Measurements from ENCODE around the gene G0S2.
"Not testable (repeated sequence)": the region's sequence is repeated elsewhere in the genome, so short reads cannot be mapped to it uniquely, and the experiment has no call there.

The G0S2 gene

DNA sequence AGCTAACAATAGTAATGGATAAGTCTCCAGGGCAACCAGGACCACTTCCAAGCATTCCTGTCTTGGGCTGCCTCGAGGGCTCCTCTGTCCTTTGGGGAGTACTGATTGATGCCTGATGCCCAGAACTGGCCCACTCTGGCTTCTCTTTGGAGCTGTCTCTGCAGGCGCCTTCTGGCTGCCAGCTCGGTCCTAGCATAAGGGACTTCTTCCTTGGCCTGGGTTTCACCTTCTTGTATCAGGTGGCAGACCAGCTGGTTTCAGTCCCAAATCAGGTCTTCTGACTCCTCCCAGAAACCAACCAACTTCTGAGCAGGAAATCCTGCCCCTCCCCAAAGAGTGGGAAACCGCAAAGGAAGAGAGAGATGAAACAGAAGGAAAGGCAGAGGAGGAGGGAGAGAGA lies 10.6 kb downstream of the G0S2 start:
- no peak for DNase-seq

DNA sequence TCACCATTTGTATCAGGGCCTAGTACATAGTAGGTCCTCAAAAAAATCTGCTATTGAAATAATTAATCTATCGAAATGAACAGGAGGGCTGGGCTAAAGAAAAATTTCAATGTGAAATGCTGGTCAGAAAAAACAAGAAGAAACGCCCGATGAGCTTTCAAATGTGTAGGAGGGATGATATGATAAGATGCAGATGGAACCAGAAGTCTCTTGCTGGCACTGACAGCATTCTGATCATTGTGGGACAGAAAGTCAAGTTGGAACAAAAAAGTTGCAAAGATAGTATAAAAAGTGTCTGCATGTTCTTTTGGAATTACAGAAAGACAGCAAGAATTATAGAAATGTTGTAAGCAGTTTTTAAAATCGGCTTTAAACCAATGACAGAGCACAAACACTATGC lies 11.1 kb downstream of the G0S2 start:
- no peak for DNase-seq

DNA sequence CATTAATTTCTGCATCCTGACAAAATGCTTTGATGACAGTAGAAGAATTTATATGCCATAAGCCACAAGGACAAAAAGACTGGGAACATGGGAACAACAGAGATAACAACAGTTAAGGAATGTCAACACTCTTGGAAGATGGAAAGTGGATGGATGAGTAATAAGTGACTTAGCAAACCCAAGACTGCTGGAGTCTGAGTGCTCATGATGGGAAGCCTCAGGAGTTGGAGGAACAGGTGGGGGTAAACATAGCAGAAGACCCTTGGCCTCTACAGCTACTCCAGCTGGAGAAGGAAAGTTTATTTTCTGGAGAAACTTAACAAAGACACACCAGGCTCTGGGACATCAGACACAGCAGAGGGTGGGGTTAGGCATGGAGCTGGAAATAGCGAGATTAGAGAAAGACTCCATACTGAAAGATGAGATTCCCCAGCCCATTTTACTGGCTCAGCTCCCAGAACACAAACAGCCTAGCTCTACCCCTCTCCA lies 13.6 kb downstream of the G0S2 start:
- DNase-seq, result peak; percentile 62

DNA sequence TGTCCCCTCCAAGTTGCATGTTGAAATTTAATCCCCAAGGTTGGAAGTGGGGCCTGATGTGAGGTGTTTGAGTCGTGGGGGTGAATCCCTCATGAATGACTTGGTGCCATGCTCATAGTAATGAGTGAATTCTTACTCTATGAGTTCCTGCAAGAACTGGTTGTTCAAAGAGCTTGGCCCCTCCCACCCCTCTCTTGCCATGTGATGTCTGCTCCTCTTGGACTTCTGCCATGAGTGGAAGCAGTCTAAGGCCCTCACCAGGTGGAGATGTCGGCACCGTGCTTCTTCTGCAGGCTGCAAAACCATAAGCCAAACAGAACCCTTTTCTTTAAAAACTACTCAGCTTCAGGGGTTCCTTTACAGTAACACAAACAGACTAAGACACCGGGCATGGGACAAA lies 14.3 kb downstream of the G0S2 start:
- no peak for DNase-seq

DNA sequence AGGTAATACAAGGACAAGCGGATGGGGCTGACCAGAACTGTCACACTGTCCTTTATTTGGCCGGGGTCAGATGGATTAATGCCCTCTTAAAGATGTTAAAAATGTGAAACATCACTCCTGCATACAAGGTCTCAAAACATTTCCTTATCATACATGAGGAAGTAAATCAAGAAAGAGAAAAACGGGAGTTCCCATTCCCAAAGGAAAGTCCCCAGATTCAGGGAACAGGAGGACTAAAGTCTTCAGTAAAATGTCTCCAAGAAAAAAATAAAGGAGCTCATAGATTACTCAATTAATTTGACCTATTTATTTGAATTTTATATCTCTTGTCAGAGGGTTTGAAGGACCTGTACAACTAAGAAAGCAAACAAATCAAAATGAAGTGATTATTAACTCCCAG lies 16.0 kb downstream of the G0S2 start:
- no peak for DNase-seq

DNA sequence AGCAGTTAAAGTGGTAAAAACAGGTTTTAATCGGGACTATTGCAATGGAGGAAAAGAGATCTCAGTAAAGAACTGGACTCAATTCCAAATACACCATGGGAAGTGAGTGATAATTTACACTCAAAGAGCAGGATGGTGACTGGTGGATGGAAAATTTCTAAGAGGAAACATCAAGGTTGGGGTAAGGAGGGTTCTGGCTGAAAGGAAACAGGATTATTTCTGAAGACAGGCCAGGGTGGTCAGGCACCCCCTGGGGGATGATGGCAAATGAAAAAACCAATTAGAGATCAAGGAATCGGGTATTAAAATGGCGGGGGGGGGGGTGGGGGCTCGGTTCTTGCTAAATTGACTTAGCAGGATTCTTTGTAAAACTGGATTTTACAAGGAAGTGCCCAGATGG lies 17.1 kb downstream of the G0S2 start:
- DNase-seq, result no peak

DNA sequence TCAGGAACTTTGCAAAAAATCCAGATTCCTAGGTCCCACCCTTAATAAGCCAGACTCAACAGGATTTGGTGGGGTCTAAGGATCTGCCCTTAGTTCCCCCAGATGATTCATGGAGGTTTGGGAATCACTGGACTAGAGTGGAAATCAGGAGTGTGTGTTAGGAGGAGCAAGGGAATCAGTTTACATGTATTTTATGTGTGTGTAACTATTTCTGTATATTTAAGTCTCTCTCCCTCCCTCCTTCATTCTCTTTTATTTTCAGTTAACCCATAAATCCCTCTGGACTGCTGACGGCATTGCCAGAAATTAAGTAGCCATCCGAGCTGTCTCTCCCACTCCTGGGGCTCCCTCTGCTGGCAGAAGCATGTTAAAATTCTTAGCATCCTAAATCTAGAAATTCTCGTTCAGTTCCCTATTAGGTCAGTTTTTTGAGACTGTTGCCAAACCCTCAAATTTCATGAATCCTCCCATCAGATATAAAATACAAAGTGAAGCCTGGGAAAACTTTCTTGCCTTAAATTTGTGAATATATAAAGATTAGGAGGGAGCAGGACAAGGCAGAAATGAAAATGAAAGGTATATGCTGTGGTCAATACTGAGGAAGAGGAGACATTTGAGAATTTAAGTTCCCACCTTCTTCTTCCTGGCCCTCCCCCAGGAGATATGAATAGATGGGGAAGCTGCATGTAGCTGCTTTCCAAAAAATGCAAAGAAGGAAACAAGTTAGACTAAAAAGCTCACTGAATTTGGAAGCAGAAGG lies 17.7 kb downstream of the G0S2 start:
- peak; percentile 79 for DNase-seq

DNA sequence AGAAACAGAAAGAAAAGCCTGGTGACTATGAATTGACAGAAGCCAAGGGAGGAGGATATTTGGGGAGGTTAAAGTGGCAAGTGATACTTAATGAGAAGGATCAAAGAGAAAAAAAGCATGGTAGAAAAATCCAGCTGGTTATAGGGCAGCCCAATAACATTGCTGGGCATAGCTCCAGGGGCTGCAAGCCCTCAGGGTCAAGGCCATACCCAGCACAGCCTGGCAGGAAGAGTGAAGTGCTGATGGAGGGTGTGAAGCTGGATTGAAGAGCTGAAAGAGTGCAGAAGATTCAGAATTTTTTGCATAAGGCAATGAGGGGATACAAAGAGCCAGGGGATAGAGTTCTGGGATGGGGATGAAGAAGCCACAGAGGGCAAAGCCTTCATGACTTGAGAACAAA lies 21.5 kb downstream of the G0S2 start:
- no peak for DNase-seq

DNA sequence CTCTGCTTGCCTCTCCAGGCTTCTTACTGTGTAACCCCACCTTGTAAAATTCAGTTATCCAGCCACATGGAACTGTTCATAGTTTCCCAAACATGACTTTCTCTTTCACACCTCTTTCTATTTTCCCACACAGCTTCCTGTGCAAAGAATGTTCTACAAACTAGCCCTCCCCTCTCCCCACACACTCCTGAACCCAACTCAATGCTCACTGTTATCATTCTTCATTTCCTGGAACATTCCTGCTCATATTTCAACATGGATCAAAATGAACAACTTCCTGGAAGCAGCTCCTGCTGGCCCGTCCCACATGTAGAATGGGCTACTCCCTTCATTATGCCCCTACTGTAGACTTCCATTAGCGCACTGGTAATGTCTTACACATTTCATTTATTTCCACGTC lies 21.9 kb downstream of the G0S2 start:
- DNase-seq, result no peak

DNA sequence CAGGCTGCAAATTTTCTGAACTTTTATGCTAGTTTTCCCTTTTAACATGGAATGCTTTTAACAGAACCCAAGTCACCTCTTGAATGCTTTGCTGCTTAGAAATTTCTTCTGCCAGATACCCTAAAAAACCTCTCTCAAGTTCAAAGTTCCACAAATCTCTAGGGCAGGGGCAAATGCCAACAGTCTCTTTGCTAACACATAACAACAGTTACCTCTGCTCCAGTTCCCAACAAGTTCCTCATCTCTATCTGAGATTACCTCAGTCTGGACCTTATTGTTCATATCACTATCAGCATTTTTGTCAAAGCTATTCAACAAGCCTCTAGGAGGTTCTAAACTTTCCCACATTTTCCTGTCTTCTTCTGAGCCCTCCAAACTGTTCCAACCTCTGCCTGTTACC lies 25.5 kb downstream of the G0S2 start:
- DNase-seq, result not testable (repeated sequence)

DNA sequence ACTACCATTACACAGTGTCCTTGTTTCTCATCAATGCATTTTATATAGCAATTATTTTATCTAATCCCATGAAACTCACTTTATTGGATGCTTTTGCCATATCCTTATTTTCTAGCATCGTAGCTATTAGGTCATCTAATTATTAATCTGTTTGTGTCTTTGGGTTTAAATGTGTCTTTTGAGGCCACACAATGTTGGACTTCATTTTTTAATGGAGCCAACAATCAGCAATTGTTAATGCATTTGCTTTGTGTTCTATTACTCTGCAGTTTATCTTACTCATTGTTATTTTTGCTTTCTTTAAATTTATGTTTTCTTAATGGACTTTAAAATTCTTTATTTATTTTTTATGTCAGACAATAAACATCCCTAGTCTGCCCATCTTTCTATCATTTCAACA lies 27.6 kb downstream of the G0S2 start:
- DNase-seq, result no peak

DNA sequence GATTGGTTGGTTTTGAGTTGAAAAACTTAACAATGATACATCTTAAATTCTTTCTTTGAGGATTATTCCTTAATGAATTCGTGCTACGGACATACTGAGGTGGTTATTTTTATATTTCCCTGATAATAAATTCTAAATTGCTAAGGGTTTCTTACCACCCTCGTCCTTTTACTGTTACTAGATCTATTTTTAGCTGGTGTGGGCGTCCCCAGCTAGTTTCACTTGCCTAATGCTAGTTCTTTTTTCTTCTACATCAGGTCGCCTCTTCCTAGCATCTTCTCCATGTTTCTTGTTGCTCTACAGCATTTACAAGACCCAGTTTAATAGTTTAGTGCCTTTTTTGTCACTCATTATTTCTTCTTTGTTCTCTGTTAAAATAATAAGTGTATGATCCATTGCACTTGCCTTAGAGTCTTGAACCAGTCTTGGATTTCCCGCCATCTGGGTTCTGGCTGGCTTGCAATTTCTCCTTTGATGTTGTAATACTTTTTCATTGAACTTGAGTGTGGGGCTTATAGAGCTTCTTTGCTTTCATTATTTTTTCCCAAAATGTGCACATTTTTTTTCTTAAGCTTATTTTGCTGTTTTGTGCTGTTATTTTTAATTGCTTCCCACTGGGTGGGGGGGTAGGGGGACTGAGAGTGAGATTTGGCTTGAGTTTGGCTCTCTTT lies 28.8 kb downstream of the G0S2 start:
- no peak for DNase-seq

DNA sequence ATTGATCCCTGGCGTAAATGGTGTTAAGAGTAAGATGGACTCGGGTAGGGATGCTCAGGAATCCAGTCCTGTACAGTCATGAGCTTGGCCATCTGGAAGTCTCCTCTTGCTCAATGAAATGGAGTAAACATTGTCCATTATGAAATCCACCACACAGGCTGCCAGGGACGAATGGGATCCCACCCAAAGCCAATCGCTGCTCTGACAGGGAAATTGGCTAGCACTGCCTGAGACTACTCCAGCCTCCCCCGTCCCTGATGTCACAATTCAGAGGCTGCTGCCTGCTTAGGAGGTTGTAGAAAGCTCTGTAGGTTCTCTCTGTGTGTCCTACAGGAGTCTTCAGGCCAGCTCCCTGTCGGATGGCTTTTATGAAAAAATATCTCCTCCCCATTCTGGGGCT lies 29.4 kb downstream of the G0S2 start, which contains the start of gene HSD11B1:
Gene HSD11B1 (plus strand): TSS at position 263 of the 400 bp plus-strand sequence. CDS start 97 bp downstream, at position 360.
- peak; percentile 38 for DNase-seq

DNA sequence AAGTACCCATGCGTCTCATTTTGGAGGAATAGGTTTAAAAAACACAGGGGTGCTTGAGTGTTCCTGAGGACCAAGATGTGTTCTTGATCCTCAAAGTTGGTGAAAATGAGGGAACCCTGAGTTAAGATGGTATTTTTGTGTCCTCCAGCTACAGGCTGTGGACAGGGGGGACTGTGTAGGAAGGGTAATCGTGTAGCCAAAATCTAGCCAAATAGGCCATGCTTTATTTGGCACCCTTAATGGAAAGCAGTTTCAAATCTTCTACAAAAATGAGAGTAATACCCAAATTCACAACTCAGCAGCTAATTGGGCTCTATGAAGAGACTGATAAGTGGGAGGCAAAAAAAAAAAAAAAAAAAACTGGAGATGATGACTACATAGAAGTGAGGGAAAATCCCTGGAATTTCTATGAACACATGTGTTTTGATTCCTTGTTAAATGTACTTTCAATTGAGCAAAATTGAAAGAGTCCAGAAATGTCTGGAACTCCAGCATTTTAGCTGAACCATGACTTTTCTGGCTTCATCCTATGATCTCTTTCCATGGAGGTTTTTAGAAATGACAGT lies 29.9 kb downstream of the G0S2 start:
- no peak for DNase-seq

DNA sequence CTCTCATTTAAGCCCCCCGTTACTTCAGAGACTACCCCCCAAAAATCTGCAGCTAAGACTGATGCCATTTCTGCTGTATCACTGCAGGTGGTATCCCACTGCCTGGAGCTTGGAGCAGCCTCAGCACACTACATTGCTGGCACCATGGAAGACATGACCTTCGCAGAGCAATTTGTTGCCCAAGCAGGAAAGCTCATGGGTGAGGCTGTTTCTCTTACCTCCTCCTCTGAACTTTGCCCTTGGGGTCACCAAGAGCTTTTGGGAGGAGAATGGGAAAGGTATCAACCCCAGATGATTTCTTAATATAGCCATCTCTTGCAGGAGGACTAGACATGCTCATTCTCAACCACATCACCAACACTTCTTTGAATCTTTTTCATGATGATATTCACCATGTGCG lies 31.4 kb downstream of the G0S2 start:
- no peak for DNase-seq

DNA sequence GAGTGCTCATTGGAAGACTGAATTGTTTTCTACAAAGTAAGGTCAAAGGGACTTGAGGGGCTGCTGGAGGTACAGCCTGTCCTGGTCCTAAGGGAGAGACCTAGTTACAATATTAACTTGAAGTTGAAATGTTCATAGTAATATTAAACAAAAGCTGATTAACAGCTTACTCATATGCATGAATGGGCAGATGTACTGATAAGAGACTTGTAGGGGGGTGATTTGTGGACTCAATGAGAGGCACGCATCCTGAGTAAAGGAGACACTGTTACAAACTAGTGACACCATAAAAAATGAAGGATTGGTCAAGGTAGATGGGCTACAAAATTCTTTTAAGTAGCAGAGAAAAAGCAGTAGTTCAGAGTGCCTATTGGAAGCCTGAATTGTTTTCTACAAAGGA lies 32.1 kb downstream of the G0S2 start:
- peak; percentile 29 for DNase-seq

DNA sequence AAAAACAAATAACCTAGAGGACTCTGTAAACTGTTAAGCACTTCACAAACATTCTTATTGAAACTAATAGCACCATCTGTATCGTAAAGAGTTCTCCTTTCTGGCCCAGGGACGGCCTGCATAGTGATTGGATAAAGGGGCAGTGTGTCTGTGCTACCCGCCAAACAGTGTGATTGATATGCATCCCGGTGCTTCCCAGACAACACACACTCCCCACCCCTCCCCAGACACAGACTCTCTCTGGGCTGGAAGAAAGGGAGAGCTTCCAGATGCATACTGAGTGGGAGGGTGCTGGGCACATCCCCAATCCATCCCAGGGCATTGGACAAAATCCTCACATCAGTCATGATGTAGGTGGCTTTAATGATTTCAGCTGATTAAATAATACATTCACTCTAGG lies 33.1 kb downstream of the G0S2 start:
- no peak for DNase-seq

DNA sequence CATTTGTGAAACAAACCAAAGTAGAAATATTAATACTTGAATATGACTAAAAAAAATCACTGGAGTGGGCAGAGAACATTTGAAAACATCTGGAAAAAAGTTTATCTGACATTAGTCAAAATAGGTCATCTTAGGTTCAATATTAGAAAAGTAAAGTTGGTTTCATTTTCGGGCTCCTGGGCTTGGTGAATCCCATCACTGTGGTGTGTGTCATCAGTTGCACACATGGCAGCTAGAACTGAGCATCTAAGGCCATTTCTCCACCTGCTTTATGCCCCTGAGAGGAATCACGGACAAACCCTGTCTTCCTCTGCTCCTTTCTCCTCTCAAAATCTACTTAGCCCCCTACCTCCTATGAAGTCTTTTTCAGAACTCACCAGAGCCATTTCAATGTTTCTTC lies 34.9 kb downstream of the G0S2 start:
- DNase-seq, result peak; percentile 21

DNA sequence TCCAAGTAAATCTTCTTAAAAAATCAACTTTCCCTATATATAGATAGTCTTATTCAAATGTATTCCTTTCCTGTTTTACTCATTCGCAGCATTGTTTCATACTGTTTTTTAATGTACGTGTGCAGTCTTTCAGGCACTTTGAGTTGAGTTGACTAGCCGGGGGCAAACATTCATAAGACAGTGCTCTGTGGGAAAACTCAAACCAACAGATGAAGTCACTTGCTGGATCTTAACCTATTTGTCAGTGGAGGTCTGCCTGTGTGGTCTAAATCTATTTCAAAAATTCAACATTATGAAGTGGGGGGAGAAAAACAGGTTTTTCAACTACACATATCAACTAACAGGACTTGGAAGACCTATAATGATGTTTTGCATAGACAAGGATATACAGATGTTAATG lies 35.6 kb downstream of the G0S2 start:
- DNase-seq, result no peak

DNA sequence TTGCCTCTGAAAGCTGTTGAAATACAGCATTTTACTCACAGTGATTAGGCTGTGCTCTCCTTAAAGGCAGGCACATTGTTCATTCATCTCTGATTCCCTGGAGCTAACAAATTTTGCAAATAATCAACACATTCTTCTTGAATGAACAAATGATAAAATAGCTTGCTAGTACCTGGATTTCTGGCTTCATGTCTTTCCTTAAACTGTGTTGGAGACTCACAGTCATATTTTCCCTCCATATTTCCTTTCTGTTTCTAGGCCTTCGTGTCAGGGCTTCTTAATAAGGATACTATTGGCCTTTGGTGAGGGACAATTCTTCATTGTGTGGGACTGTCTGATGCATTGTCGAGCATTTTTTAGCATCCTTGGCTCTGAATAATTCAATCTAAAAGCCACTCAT lies 39.1 kb downstream of the G0S2 start:
- DNase-seq, result no peak

DNA sequence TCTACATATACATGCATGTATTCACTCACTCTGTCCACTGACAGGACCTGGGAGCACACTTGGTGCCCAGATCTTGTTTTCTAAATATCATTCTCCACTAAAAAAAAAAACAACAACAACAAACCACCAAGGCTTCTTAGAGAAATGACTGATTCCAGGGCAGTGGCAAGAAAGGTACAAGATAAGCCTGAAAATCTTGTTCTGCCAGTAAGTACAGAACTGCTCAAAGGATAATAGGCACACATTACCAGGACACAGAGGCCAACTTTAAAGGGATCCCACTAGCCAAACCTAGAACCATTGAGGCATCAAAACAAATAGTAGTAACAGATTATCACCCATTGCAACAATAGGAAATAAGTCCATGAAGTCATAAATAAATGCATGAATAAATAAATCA lies 40.1 kb downstream of the G0S2 start:
- no peak for DNase-seq

DNA sequence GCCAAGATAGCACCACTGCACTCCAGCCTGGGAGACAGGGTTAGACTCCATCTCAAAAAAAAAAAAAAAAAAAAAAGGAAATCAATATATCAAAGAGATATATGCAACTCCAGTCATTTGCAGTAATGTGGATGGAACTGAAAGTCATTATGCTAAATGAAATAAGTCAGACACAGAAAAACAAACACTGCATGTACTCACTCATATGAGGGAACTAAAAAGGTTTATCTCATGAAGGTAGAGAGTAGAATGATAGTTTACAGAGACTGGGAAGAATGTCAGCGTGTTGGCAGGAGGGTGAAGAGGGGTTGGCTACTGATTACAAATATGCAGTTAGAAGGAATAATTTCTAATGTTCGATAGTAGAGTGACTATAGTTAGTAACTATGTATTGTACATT lies 42.6 kb downstream of the G0S2 start:
- DNase-seq, result no peak

DNA sequence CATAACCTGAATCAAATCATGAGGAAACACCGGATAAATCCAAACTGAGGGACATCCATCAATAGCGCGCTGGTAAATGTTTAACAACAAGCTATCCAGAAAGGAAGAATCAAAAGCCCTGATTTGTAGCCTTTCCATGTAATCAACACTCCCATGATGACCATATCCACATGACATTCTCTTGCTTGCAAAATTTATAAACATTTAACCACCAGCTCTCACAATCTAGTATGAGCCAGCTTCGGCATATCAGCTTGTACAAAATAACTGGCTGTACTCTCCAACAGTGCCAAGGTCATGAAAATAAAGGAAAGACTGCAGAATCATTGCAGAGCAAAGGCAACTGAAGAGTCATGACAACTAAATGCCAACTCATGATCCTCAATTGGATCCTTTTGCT lies 45.1 kb downstream of the G0S2 start:
- no peak for DNase-seq

DNA sequence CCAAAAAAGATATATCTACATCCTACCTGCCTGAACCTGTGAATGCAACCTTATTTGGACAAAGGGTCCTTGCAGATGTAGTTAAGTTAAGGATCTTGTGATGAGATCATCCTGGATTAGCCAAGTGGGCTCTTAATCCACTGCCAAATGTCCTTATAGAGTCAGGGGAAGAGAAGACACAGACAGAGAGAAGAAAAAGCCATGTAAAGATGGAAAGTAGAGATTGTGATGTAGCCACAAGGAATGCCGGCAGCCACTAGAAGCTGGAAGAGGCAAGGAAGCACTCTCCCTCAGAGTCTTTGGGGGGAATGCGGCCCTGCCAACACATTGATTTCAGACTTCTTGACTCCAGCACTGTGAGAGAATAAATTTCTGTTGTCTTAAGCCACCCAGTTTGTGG lies 45.6 kb downstream of the G0S2 start:
- no peak for DNase-seq
